Aorta (tissue), 5 donors: ENCODE results near the gene DIAPH3. TPM values are rescaled to one million over a fixed set of nuclear protein-coding genes. Genes with fewer than 3 reads are reported as not detected.

ENCODE experiments used
- ATAC-seq: fragments of 200-7000 bp; cut with Tn5 transposase; one replicate; pipeline ENCODE4 v1.9.1; 2022; ENCODE audit warnings: moderate library complexity; ENCODE audit not compliant: low FRiP score
- DNase-seq, 2 donors: peaks; one replicate each; pipeline ENCODE4 v3.0.0-alpha.2; 2020
- H3K27ac ChIP-seq, 2 donors: one replicate each; pipeline ENCODE4 v1.5.1; 2013; ENCODE audit warnings: low read length in 2 of 2, mild to moderate bottlenecking in 2 of 2, moderate library complexity in 2 of 2, control low read depth in 1 of 2, inconsistent platforms in 1 of 2, low read depth in 1 of 2
- H3K27me3 ChIP-seq, 2 donors: one replicate each; pipeline ENCODE4 v1.6.1; 2013; ENCODE audit warnings: control low read depth in 1 of 2, low read length in 1 of 2, mild to moderate bottlenecking in 1 of 2, moderate library complexity in 1 of 2; ENCODE audit not compliant: insufficient read depth in 2 of 2, control insufficient read depth in 1 of 2
- H3K36me3 ChIP-seq, 2 donors: one replicate each; pipeline ENCODE4 v1.6.1; 2013; ENCODE audit warnings: control low read depth in 1 of 2, low read length in 1 of 2, mild to moderate bottlenecking in 1 of 2; ENCODE audit not compliant: insufficient read depth in 2 of 2, control insufficient read depth in 1 of 2
- H3K4me1 ChIP-seq, 2 donors: one replicate each; pipeline ENCODE4 v1.6.1; 2013; ENCODE audit warnings: low read length in 2 of 2, control low read depth in 1 of 2, mild to moderate bottlenecking in 1 of 2, moderate library complexity in 1 of 2; ENCODE audit not compliant: insufficient read depth in 2 of 2, control insufficient read depth in 1 of 2
- H3K4me3 ChIP-seq, 2 donors: one replicate each; pipeline ENCODE4 v1.5.1; 2013; ENCODE audit warnings: low read length in 2 of 2, control low read depth in 1 of 2, mild to moderate bottlenecking in 1 of 2
- H3K9me3 ChIP-seq: one replicate; pipeline ENCODE4 v1.6.1; 2013; ENCODE audit warnings: mild to moderate bottlenecking, low read length; ENCODE audit not compliant: control insufficient read depth
- WGBS, 2 donors: extraction: QIAGEN DNeasy Blood & Tissue Kit; methylation state at CpG; one replicate each; pipeline ENCODE4 v1.1.7; 2013; 5-methylcytosine and 5-hydroxymethylcytosine counted together
- intact Hi-C, 2 donors: fragments of 100-400 bp; cut with DNase I; formaldehyde crosslinking; loops; one replicate each; pipeline versions ENCODE4 v1.14.2 to v1.15.0; 2022
- polyA plus RNA-seq, 2 donors: library from polyadenylated mRNA; stranded (reverse); fragments of 200-250 nt; gene quantifications; one replicate each; pipeline ENCODE4 v1.2.3, GENCODE V29; 2013
- total RNA-seq, 2 donors: library from RNA; stranded (reverse); fragmentation: NEBNext Ultra II Directional; extraction: Animal tissue kit (Norgen Biotek cat#: 25700); gene quantifications; one replicate each; pipeline ENCODE4 v1.2.1, GENCODE V29; 2021
- donor health status: healthy with polysubstance abuse.
- donor health status: Bipolar disorder and iron deficiency.
- donor health status: DM: no; HTN: no; CAD: no.
- donor health status: DM: no; HTN: no; CAD: no.
- donor health status: DM: yes; HTN: yes; CAD: no.

Gene DIAPH3
- total and polyA plus RNA-seq, 4 donors = 0.13 to 7.5 (median 3.0) TPM

GRCh38 chr13:59885076-59885475, 278.7 kb downstream of the DIAPH3 start:
- Histone ChIP-seq H3K27ac (no peak overlapping the region), H3K4me3 (no peak overlapping the region), H3K9me3 (no peaks in the 10 kb centered on the region), H3K4me1 (peaks cover 0 to 1% of the 10 kb centered on the region in 2 donors), H3K27me3 (no peaks in the 10 kb centered on the region), H3K36me3 (no peaks in the 10 kb centered on the region)
- 23 to 40% methylated on average over 3 of the region's 3 CpGs for WGBS, 2 donors
- intact Hi-C loops = no loop called here
- ATAC-seq = no peak
- no peak for DNase-seq

DNA sequence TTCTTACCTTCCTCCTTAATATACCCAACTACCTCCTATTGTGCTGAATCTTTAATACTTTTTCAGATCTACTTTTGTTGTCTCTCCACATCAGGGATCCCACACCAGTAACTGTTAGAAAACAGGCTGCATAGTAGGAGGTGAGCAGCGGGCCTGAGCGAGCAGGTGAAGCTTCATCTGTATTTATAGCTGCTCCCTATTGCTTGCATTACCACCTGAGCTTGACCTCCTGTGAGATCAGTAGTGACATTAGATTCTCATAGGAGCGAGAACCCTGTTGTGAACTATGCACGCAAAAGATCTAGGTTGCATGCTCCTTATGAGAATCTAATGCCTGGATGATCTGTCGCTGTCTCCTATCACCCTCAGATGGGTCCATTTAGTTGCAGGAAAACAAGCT, 279.8 kb downstream of the DIAPH3 start:
- intact Hi-C loops = no loop called here
- ATAC-seq (no peak), DNase-seq (no peak)
- Histone ChIP-seq H3K9me3 (no peaks in the 10 kb centered on the region), H3K4me1 (peaks cover 0 to 1% of the 10 kb centered on the region in 2 donors), H3K4me3 (no peak overlapping the region), H3K27me3 (no peaks in the 10 kb centered on the region), H3K27ac (no peak overlapping the region), H3K36me3 (no peaks in the 10 kb centered on the region)
- 98 to 99% methylated on average over 5 of the region's 5 CpGs for whole genome bisulfite sequencing, 2 donors

DNA sequence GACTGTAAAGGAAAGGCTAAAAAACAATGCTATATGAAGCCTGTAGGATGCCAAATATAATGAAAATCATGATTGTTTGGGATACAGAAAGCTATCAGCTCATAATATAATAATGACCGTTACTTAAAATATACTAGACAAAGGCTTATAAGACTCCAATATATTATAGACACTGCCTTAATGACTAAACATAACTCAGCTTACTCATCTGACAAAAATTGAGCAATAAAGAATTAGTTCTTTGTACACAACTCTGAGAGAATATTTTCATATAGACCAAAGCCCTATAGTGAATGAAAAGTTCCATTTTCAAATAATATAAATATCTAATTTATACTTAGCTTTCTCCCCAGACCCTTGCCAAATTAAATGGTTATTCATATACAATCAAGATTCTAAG, 283.3 kb downstream of the DIAPH3 start:
- Histone ChIP-seq H3K4me1 (no peaks in the 10 kb centered on the region), H3K9me3 (no peaks in the 10 kb centered on the region), H3K27ac (no peak overlapping the region), H3K4me3 (no peak overlapping the region), H3K36me3 (no peaks in the 10 kb centered on the region), H3K27me3 (no peaks in the 10 kb centered on the region)
- 77 to 81% methylated on average over 1 of the region's 1 CpG for WGBS, 2 donors
- ATAC-seq = no peak
- DNase-seq = no peak
- intact Hi-C loops = no loop called here

- H3K27me3 ChIP-seq = no peaks in the 10 kb centered on the region
- WGBS, 2 donors = 69 to 76% methylated on average over 4 of the region's 4 CpGs
- intact Hi-C loops = no loop called here
- H3K36me3 ChIP-seq = no peaks in the 10 kb centered on the region
- no peak overlapping the region for H3K4me3 ChIP-seq
- no peak for ATAC-seq
- no peaks in the 10 kb centered on the region for H3K4me1 ChIP-seq
- no peak for DNase-seq
- no peaks in the 10 kb centered on the region for H3K9me3 ChIP-seq
- no peak overlapping the region for H3K27ac ChIP-seq
These were observed 284.4 kb downstream of the DIAPH3 start for GRCh38 chr13:59879281-59879680.

GRCh38 chr13:59877933-59878332, 285.8 kb downstream of the DIAPH3 start:
- Histone ChIP-seq H3K4me1 (no peaks in the 10 kb centered on the region), H3K27ac (no peak overlapping the region), H3K36me3 (no peaks in the 10 kb centered on the region), H3K9me3 (no peaks in the 10 kb centered on the region), H3K4me3 (no peak overlapping the region), H3K27me3 (no peaks in the 10 kb centered on the region)
- 7% methylated on average over 2 of the region's 2 CpGs for WGBS, 2 donors
- intact Hi-C loops = no loop called here
- DNase-seq = no peak
- no peak for ATAC-seq

- ATAC-seq (no peak), DNase-seq (no peak)
- Histone ChIP-seq H3K4me1 (no peaks in the 10 kb centered on the region), H3K4me3 (no peak overlapping the region), H3K27me3 (no peaks in the 10 kb centered on the region), H3K36me3 (no peaks in the 10 kb centered on the region), H3K27ac (no peak overlapping the region), H3K9me3 (no peaks in the 10 kb centered on the region)
- intact Hi-C loops = no loop called here
- 85 to 93% methylated on average over 2 of the region's 2 CpGs for WGBS, 2 donors
These were observed 288.8 kb downstream of the DIAPH3 start for GRCh38 chr13:59874973-59875372.

GRCh38 chr13:59873856-59874255, 289.9 kb downstream of the DIAPH3 start:
- no peak overlapping the region for H3K4me3 ChIP-seq
- H3K4me1 ChIP-seq = no peaks in the 10 kb centered on the region
- H3K36me3 ChIP-seq = no peaks in the 10 kb centered on the region
- H3K9me3 ChIP-seq = no peaks in the 10 kb centered on the region
- intact Hi-C loops = no loop called here
- DNase-seq = no peak
- WGBS, 2 donors = 83 to 84% methylated on average over 7 of the region's 7 CpGs
- H3K27ac ChIP-seq = no peak overlapping the region
- no peaks in the 10 kb centered on the region for H3K27me3 ChIP-seq
- ATAC-seq = no peak

DNA sequence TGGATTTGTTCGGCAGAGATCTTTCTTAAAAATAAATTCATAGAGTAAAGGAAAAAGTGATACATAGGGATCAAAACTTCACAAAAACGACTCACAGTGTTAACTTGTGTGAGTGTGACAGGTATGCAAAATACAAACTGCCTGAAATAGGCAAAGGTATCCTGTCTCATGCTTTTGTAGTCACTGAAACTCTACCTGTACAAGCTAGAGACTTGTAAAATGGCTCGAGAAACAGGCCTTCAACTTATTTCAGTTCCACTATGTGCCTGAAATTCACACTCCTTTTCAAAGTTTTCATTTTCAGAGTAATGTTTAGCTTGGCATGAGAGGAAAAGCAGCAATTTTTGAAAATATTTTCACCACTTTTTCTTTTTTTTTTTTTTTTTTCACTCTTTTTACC, 290.4 kb downstream of the DIAPH3 start:
- Histone ChIP-seq H3K4me3 (no peak overlapping the region), H3K9me3 (no peaks in the 10 kb centered on the region), H3K27ac (peak overlapping the region in 1 of 2 donors; percentile 14), H3K27me3 (no peaks in the 10 kb centered on the region), H3K36me3 (no peaks in the 10 kb centered on the region), H3K4me1 (no peaks in the 10 kb centered on the region)
- DNase-seq (no peak), ATAC-seq (no peak)
- 5 to 13% methylated on average over 3 of the region's 3 CpGs for WGBS, 2 donors
- intact Hi-C loops = no loop called here

- Histone ChIP-seq H3K27ac (no peak overlapping the region), H3K9me3 (no peaks in the 10 kb centered on the region)
- 4 to 9% methylated on average over 5 of the region's 5 CpGs for WGBS, 2 donors
These were observed 295.9 kb downstream of the DIAPH3 start for GRCh38 chr13:59867867-59868266.

More at GRCh38 chr13:59867867-59868266, 295.9 kb downstream of the DIAPH3 start:
- ATAC-seq (peak; percentile 52), DNase-seq (no peak)
- Histone ChIP-seq H3K4me3 (no peak overlapping the region), H3K36me3 (no peaks in the 10 kb centered on the region), H3K4me1 (peaks cover 0 to 2% of the 10 kb centered on the region in 2 donors), H3K27me3 (no peaks in the 10 kb centered on the region)
- intact Hi-C loops = no loop called here
